ENCODE results near the gene STAMBP.

GRCh38 chr2:73838889-73839534, 10.3 kb downstream of the STAMBP start:
- TF ChIP-seq CTCF (IDR thresholded peaks at IDR 0.05): no peak
- no peak for TF ChIP-seq POLR2A (IDR thresholded peaks at IDR 0.05)
